HCT116 (cell line): Measurements from ENCODE around the gene PGBD5. TPM values are rescaled to one million over a fixed set of nuclear protein-coding genes. Genes with fewer than 3 reads are reported as not detected.

Experiments
- ATAC-seq: fragments of 200-7000 bp; cut with Tn5 transposase; 2 replicates; pipeline ENCODE4 v1.9.1; 2020; ENCODE audit warnings: mild to moderate bottlenecking, moderate library complexity
- BruUV-seq: library from RNA; stranded (reverse); fragments of 400-500 nt; replicated peaks from 2 replicates; lab custom pipeline; 2021; lab: Mats Ljungman, UMichigan
- CTCF ChIA-PET: fragments of 300-600 bp; sonication (Branson Sonifier 250); formaldehyde crosslinking; loops from one replicate; lab custom pipeline; 2021; ENCODE audit warnings: antibody characterized with exemption; lab: Charles Lee
- POLR2A ChIA-PET: fragments of 300-600, 350-600 bp; sonication (Branson Sonifier 250); formaldehyde crosslinking; loops from one replicate; lab custom pipeline; 2021; ENCODE audit warnings: antibody characterized with exemption; lab: Charles Lee
- RAD21 ChIA-PET, 2 experiments: fragments of 300-600 bp; sonication (Branson Sonifier 250); formaldehyde crosslinking; loops; one replicate each; lab custom pipeline; 2023; ENCODE audit warnings: low total read pairs in 2 of 2; ENCODE audit not compliant: uncharacterized antibody in 2 of 2, unreplicated experiment in 2 of 2, low non-redundant PET in 1 of 2; lab: Charles Lee
- DNase-seq: peaks from one replicate; pipeline ENCODE4 v3.0.0-alpha.2; 2010; ENCODE audit warnings: low read depth, low spot score
- H2AFZ ChIP-seq: fragments of 200-600 bp; shearing (Covaris generic), sonication (generic); 2 replicates; pipeline ENCODE4 v1.6.1; 2017; ENCODE audit warnings: low read depth, mixed run types, mixed read lengths, antibody characterized with exemption, low read length; ENCODE audit not compliant: poor library complexity, severe bottlenecking
- H3K27ac ChIP-seq: 2 replicates; pipeline ENCODE4 v1.5.1; 2012; ENCODE audit warnings: low read depth, low read length
- H3K27me3 ChIP-seq: fragments of 200-600 bp; sonication (generic); 2 replicates; pipeline ENCODE4 v1.6.1; 2016; ENCODE audit warnings: mixed run types, low read length, mixed read lengths; ENCODE audit not compliant: insufficient read depth
- H3K36me3 ChIP-seq, 2 experiments: fragments of 200-500 bp in 1 of 2; fragments of 200-600 bp in 1 of 2; sonication (Bioruptor generic) in 1 of 2; sonication (generic) in 1 of 2; 2 replicates each; pipeline versions ENCODE4 v1.5.1 to v1.6.1; 2014 to 2016; ENCODE audit warnings: low read length in 2 of 2, inconsistent platforms in 1 of 2, mixed read lengths in 1 of 2, mixed run types in 1 of 2; ENCODE audit not compliant: insufficient read depth in 2 of 2, control insufficient read depth in 1 of 2
- H3K4me1 ChIP-seq, 2 experiments: fragments of 200-600 bp in 1 of 2; sonication (generic) in 1 of 2; 2 replicates each; pipeline versions ENCODE4 v1.5.1 to v1.6.1; 2012 to 2017; ENCODE audit warnings: low read length in 2 of 2, inconsistent platforms in 1 of 2, mild to moderate bottlenecking in 1 of 2, mixed read lengths in 1 of 2, mixed run types in 1 of 2, moderate library complexity in 1 of 2; ENCODE audit not compliant: insufficient read depth in 2 of 2, control insufficient read depth in 1 of 2
- H3K4me2 ChIP-seq: fragments of 200-600 bp; sonication (generic); 2 replicates; pipeline ENCODE4 v1.6.1; 2017; ENCODE audit warnings: mixed run types, low read length, mixed read lengths
- H3K4me3 ChIP-seq, 2 experiments: fragments of 200-600 bp in 1 of 2; sonication (generic) in 1 of 2; replicated peaks in 1 of 2; 2 replicates each; pipeline ENCODE4 v1.5.1; 2011 to 2016; ENCODE audit warnings: low read length in 2 of 2, control low read depth in 1 of 2, low read depth in 1 of 2, mild to moderate bottlenecking in 1 of 2, mixed read lengths in 1 of 2, mixed run types in 1 of 2
- H3K79me2 ChIP-seq: fragments of 200-600 bp; sonication (generic); 2 replicates; pipeline ENCODE4 v1.6.1; 2017; ENCODE audit warnings: mild to moderate bottlenecking, mixed run types, low read length, moderate library complexity, mixed read lengths; ENCODE audit not compliant: insufficient read depth
- H3K9ac ChIP-seq: fragments of 200-600 bp; sonication (generic); 2 replicates; pipeline ENCODE4 v1.6.1; 2016; ENCODE audit warnings: low read length, mixed read lengths
- H3K9me2 ChIP-seq: fragments of 200-600 bp; sonication (generic), shearing (Covaris generic); 2 replicates; pipeline ENCODE4 v1.6.1; 2017; ENCODE audit warnings: mixed run types, mild to moderate bottlenecking, moderate library complexity; ENCODE audit not compliant: insufficient read depth
- H3K9me3 ChIP-seq, 2 experiments: fragments of 200-500 bp in 1 of 2; fragments of 200-600 bp in 1 of 2; sonication (Bioruptor generic) in 1 of 2; sonication (generic) in 1 of 2; 2 replicates each; pipeline ENCODE4 v1.6.1; 2014 to 2017; ENCODE audit warnings: low read length in 2 of 2, mixed read lengths in 2 of 2, inconsistent platforms in 1 of 2, low read depth in 1 of 2, mild to moderate bottlenecking in 1 of 2, mixed run types in 1 of 2, moderate library complexity in 1 of 2; ENCODE audit not compliant: control insufficient read depth in 1 of 2, insufficient read depth in 1 of 2
- H4K20me1 ChIP-seq: fragments of 200-600 bp; sonication (generic), shearing (Covaris generic); 2 replicates; pipeline ENCODE4 v1.6.1; 2017; ENCODE audit warnings: mixed run types, mild to moderate bottlenecking, moderate library complexity; ENCODE audit not compliant: insufficient read depth
- CBX3 ChIP-seq: IDR thresholded peaks from 2 replicates; pipeline ENCODE4 v1.6.1; 2012; ENCODE audit warnings: low read depth
- CTCF ChIP-seq, 3 experiments: fragments of 200-600 bp in 1 of 3; sonication (generic) in 1 of 3; IDR thresholded peaks in 2 of 3; conservative IDR thresholded peaks in 1 of 3; 2 replicates each; pipeline ENCODE4 v1.5.1; 2012 to 2017; ENCODE audit warnings: low read depth in 2 of 3, low read length in 2 of 3, antibody characterized with exemption in 1 of 3, borderline replicate concordance in 1 of 3, control low read depth in 1 of 3, mild to moderate bottlenecking in 1 of 3, mixed read lengths in 1 of 3, mixed run types in 1 of 3, moderate library complexity in 1 of 3; ENCODE audit not compliant: insufficient read depth in 1 of 3
- ELF1 ChIP-seq: IDR thresholded peaks from 2 replicates; pipeline ENCODE4 v1.6.1; 2012; ENCODE audit warnings: low read depth, borderline replicate concordance
- FOSL1 ChIP-seq: IDR thresholded peaks from 2 replicates; pipeline ENCODE4 v1.6.1; 2012; ENCODE audit warnings: low read depth
- MAX ChIP-seq: IDR thresholded peaks from 2 replicates; pipeline ENCODE4 v1.6.1; 2012
- POLR2A ChIP-seq: IDR thresholded peaks from 2 replicates; pipeline ENCODE4 v1.7.0; 2011; ENCODE audit warnings: borderline replicate concordance; ENCODE audit not compliant: insufficient read depth, insufficient read length; ENCODE audit errors: extremely low read depth
- RAD21 ChIP-seq: IDR thresholded peaks from 2 replicates; pipeline ENCODE4 v1.6.1; 2012; ENCODE audit warnings: low read depth, mild to moderate bottlenecking
- REST ChIP-seq: IDR thresholded peaks from 2 replicates; pipeline ENCODE4 v1.6.1; 2012; ENCODE audit warnings: low read depth
- SP1 ChIP-seq: IDR thresholded peaks from 2 replicates; pipeline ENCODE4 v1.6.1; 2012; ENCODE audit warnings: low read depth
- SRF ChIP-seq: IDR thresholded peaks from 2 replicates; pipeline ENCODE4 v1.6.1; 2012; ENCODE audit warnings: low read depth
- TCF7L2 ChIP-seq: IDR thresholded peaks from 2 replicates; pipeline ENCODE4 v1.7.0; 2011; ENCODE audit warnings: borderline replicate concordance, inconsistent platforms; ENCODE audit not compliant: insufficient read depth, insufficient read length; ENCODE audit errors: extremely low read depth
- YY1 ChIP-seq: IDR thresholded peaks from 2 replicates; pipeline ENCODE4 v1.6.1; 2011; ENCODE audit warnings: low read length, low read depth, moderate library complexity, mild to moderate bottlenecking; ENCODE audit not compliant: insufficient replicate concordance; ENCODE audit errors: extremely low read depth
- ZBTB33 ChIP-seq: IDR thresholded peaks from 2 replicates; pipeline ENCODE4 v1.6.1; 2011; ENCODE audit warnings: mild to moderate bottlenecking, low read length, moderate library complexity; ENCODE audit not compliant: insufficient replicate concordance; ENCODE audit errors: extremely low read depth
- ZNF274 ChIP-seq: fragments of 200-500 bp; sonication (Bioruptor generic); IDR thresholded peaks from 2 replicates; pipeline ENCODE4 v1.6.1; 2014; ENCODE audit warnings: mild to moderate bottlenecking, low read depth, low read length, inconsistent platforms
- intact Hi-C: fragments of 100-400 bp; cut with micrococcal nuclease; formaldehyde crosslinking; loops from 2 replicates; pipeline ENCODE4 v1.10.0; 2022
- total RNA-seq: library from RNA; stranded (reverse); gene quantifications from one replicate; pipeline ENCODE4 v1.2.1, GENCODE V29; 2021; ENCODE audit not compliant: unreplicated experiment

PGBD5 gene
- total RNA-seq, 1 experiment from 2014 or later = 0.27 TPM

- CTCF ChIA-PET = no interaction called here
- TF ChIP-seq REST = no peak
- no peak for TF ChIP-seq ZNF274
- TF ChIP-seq CTCF (IDR thresholded peaks at IDR 0.05 in 2 of 3, conservative IDR thresholded peaks at IDR 0.05 in 1 of 3; ENCODE audit: borderline replicate concordance in 1 of 3, insufficient read depth in 1 of 3, low read depth in 2 of 3, low read length in 2 of 3) = no peak
- no peak for TF ChIP-seq FOSL1
- TF ChIP-seq RAD21 = no peak
- no peak for TF ChIP-seq YY1
- TF ChIP-seq ZBTB33 = no peak
- TF ChIP-seq MAX = no peak
- TF ChIP-seq TCF7L2 = no peak
- no peak for TF ChIP-seq POLR2A
- TF ChIP-seq ELF1 = no peak
- TF ChIP-seq SRF = no peak
- no peak for TF ChIP-seq CBX3
- no peak for TF ChIP-seq SP1
- Histone ChIP-seq H3K27ac (no peak overlapping the region), H3K4me1 (no peaks in the 10 kb centered on the region), H2AFZ (no peak overlapping the region), H3K36me3 (no peaks in the 10 kb centered on the region), H3K27me3 (peaks cover 44% of the 10 kb centered on the region), H3K9ac (no peak overlapping the region), H3K4me2 (no peak overlapping the region), H4K20me1 (no peaks in the 10 kb centered on the region), H3K9me3 (no peaks in the 10 kb centered on the region), H3K9me2 (no peaks in the 10 kb centered on the region), H3K4me3 (no peak overlapping the region), H3K79me2 (no peaks in the 10 kb centered on the region)
- DNase-seq (no peak), ATAC-seq (no peak)
- RAD21 ChIA-PET = interaction anchor here in 1 of 2 experiments (0.6 kb wide), 1 partner anchor 201 kb away, joined by 3 read pairs; no protein-coding TSS in a partner anchor
- POLR2A ChIA-PET = no interaction called here
- no TSS peak for BruUV-seq
- intact Hi-C loops = no loop called here
Observed at GRCh38 chr1:230416430-230416829, 9.7 kb downstream of the PGBD5 start.
